Liver (tissue), 9 donors: ENCODE data around the gene ERMP1. TPM values are rescaled to one million over a fixed set of nuclear protein-coding genes. Genes with fewer than 3 reads are reported as not detected.

Experiments used
- DNase-seq: peaks from one replicate; pipeline ENCODE4 v3.0.0-alpha.2; 2017; ENCODE audit warnings: low spot score
- H3K27ac ChIP-seq, 2 donors: one replicate each; pipeline ENCODE4 v1.7.0; 2013; ENCODE audit warnings: inconsistent platforms in 2 of 2, low read length in 2 of 2, control low read depth in 1 of 2, low read depth in 1 of 2, mild to moderate bottlenecking in 1 of 2
- H3K27me3 ChIP-seq, 4 donors: one replicate each; pipeline versions ENCODE4 v1.6.1 to v1.7.0; 2013; ENCODE audit warnings: low read length in 3 of 4, inconsistent platforms in 1 of 4, mild to moderate bottlenecking in 1 of 4, moderate library complexity in 1 of 4; ENCODE audit not compliant: control insufficient read depth in 4 of 4, insufficient read depth in 4 of 4
- H3K36me3 ChIP-seq, 4 donors: one replicate each; pipeline versions ENCODE4 v1.6.1 to v1.7.0; 2013; ENCODE audit warnings: low read length in 3 of 4, mild to moderate bottlenecking in 3 of 4, low read depth in 1 of 4, moderate library complexity in 1 of 4; ENCODE audit not compliant: control insufficient read depth in 4 of 4, insufficient read depth in 3 of 4
- H3K4me1 ChIP-seq, 4 donors: one replicate each; pipeline versions ENCODE4 v1.6.1 to v1.7.0; 2013; ENCODE audit warnings: low read length in 3 of 4, mild to moderate bottlenecking in 3 of 4, moderate library complexity in 1 of 4; ENCODE audit not compliant: control insufficient read depth in 4 of 4, insufficient read depth in 4 of 4
- H3K4me3 ChIP-seq, 3 donors: one replicate each; pipeline versions ENCODE4 v1.6.1 to v1.7.0; 2013; ENCODE audit warnings: low read length in 3 of 3, control low read depth in 1 of 3, low read depth in 1 of 3, mild to moderate bottlenecking in 1 of 3
- H3K9ac ChIP-seq, 2 donors: one replicate each; pipeline ENCODE4 v1.7.0; 2013; ENCODE audit warnings: low read length in 2 of 2, mild to moderate bottlenecking in 2 of 2, moderate library complexity in 2 of 2, control low read depth in 1 of 2, low read depth in 1 of 2
- H3K9me3 ChIP-seq, 4 donors: one replicate each; pipeline versions ENCODE4 v1.6.1 to v1.7.0; 2013; ENCODE audit warnings: low read length in 3 of 4; ENCODE audit not compliant: control insufficient read depth in 4 of 4
- EGR1 ChIP-seq, 2 donors: IDR thresholded peaks; 2 replicates each; pipeline ENCODE4 v1.6.1; 2016 to 2018; ENCODE audit warnings: antibody characterized with exemption in 2 of 2, low read depth in 2 of 2
- FOXA1 ChIP-seq: IDR thresholded peaks from 2 replicates; pipeline ENCODE4 v1.6.1; 2016; ENCODE audit warnings: antibody characterized with exemption
- FOXA2 ChIP-seq: IDR thresholded peaks from 2 replicates; pipeline ENCODE4 v1.6.1; 2016; ENCODE audit warnings: antibody characterized with exemption
- GABPA ChIP-seq, 2 donors: IDR thresholded peaks in 1 of 2; conservative IDR thresholded peaks in 1 of 2; 2 replicates each; pipeline ENCODE4 v1.6.1; 2016; ENCODE audit warnings: antibody characterized with exemption in 2 of 2, mild to moderate bottlenecking in 1 of 2, moderate library complexity in 1 of 2
- HNF4A ChIP-seq, 2 donors: conservative IDR thresholded peaks; 2 replicates each; pipeline ENCODE4 v1.6.1; 2016; ENCODE audit warnings: antibody characterized with exemption in 2 of 2, mild to moderate bottlenecking in 2 of 2
- HNF4G ChIP-seq: IDR thresholded peaks from 2 replicates; pipeline ENCODE4 v1.6.1; 2016; ENCODE audit warnings: antibody characterized with exemption
- JUND ChIP-seq, 2 donors: IDR thresholded peaks; 2 replicates each; pipeline ENCODE4 v1.6.1; 2016; ENCODE audit warnings: antibody characterized with exemption in 2 of 2
- NR2F2 ChIP-seq: IDR thresholded peaks from 2 replicates; pipeline ENCODE4 v1.6.1; 2016; ENCODE audit warnings: antibody characterized with exemption
- RAD21 ChIP-seq, 2 donors: IDR thresholded peaks; 2 replicates each; pipeline ENCODE4 v1.6.1; 2016; ENCODE audit warnings: antibody characterized with exemption in 2 of 2, mild to moderate bottlenecking in 2 of 2
- RXRA ChIP-seq, 2 donors: IDR thresholded peaks; 2 replicates each; pipeline ENCODE4 v1.6.1; 2017 to 2018; ENCODE audit warnings: antibody characterized with exemption in 2 of 2, mild to moderate bottlenecking in 1 of 2
- SP1 ChIP-seq: IDR thresholded peaks from 2 replicates; pipeline ENCODE4 v1.6.1; 2018; ENCODE audit warnings: antibody characterized with exemption, mild to moderate bottlenecking
- TAF1 ChIP-seq: conservative IDR thresholded peaks from 2 replicates; pipeline ENCODE4 v1.6.1; 2016; ENCODE audit warnings: antibody characterized with exemption, mild to moderate bottlenecking
- YY1 ChIP-seq: IDR thresholded peaks from 2 replicates; pipeline ENCODE4 v1.6.1; 2016; ENCODE audit warnings: antibody characterized with exemption, mild to moderate bottlenecking
- WGBS: extraction: QIAGEN DNeasy Blood & Tissue Kit; methylation state at CpG from one replicate; pipeline ENCODE4 v1.1.7; 2013; 5-methylcytosine and 5-hydroxymethylcytosine counted together
- polyA plus RNA-seq, 2 donors: library from polyadenylated mRNA; stranded (reverse) in 1 of 2; unstranded in 1 of 2; fragments of 200-250 nt in 1 of 2; fragments of >200 nt in 1 of 2; fragmentation: Nextera tagmentation in 1 of 2; extraction: Ambion mirVana in 1 of 2; gene quantifications; one replicate each; pipeline versions ENCODE4 v1.2.1 to v1.2.3, GENCODE V29; 2013 to 2015
- total RNA-seq, 2 donors: library from RNA; depleted of rRNA; stranded (reverse); fragments of >200 nt; gene quantifications; one replicate each; pipeline ENCODE4 v1.2.3, GENCODE V29; 2014
- TF ChIP-seq, protein P1 (sequence below): IDR thresholded peaks from 2 replicates; pipeline ENCODE4 v1.6.1; 2016; ENCODE audit warnings: antibody characterized with exemption
- TF ChIP-seq, protein P2 (sequence below): IDR thresholded peaks from 2 replicates; pipeline ENCODE4 v1.6.1; 2016; ENCODE audit warnings: antibody characterized with exemption
- TF ChIP-seq, protein P3 (sequence below): fragments of 150-350 bp; IDR thresholded peaks from 2 replicates; pipeline ENCODE4 v1.5.1; 2017; ENCODE audit warnings: improper control_type of control experiment, low read depth, low read length; ENCODE audit not compliant: missing input control
- TF ChIP-seq, protein P4 (sequence below): IDR thresholded peaks from 2 replicates; pipeline ENCODE4 v1.6.1; 2016; ENCODE audit warnings: antibody characterized with exemption, mild to moderate bottlenecking
- TF ChIP-seq, protein P5 (sequence below): IDR thresholded peaks from 2 replicates; pipeline ENCODE4 v1.6.1; 2016; ENCODE audit warnings: antibody characterized with exemption
- donor health status: healthy.
- donor health status: healthy.
- donor health status: healthy.
- donor health status: healthy.
- donor health status: healthy.

ERMP1 gene
- total and polyA plus RNA-seq, 4 donors = 2.7 to 19.5 (median 9.6) TPM

DNA sequence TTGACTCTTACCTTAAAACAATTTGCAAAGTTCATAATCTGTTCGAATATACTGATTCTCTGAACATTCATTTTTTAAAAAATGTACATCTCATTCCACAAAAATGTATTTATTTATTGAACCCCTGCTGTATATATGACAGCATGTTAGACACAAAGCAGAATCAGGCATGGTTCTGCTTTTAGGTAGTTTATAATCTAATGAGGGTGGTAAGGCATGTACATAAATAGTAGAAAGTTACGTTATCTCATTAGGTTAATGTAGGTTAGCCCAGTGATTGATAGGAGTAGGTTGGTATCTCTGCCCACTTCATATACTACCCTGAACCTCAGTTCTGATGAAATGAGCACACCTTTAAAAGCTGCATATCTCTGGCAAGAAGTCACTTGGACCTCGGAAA lies 89.8 kb downstream of the ERMP1 start:
- H3K27ac ChIP-seq = no peak overlapping the region
- no peak overlapping the region for H3K4me3 ChIP-seq
- no peak overlapping the region for H3K9ac ChIP-seq
- DNase-seq = no peak
- no peaks in the 10 kb centered on the region for H3K9me3 ChIP-seq
- no peak for TF ChIP-seq TAF1
- TF ChIP-seq, protein P1, sequence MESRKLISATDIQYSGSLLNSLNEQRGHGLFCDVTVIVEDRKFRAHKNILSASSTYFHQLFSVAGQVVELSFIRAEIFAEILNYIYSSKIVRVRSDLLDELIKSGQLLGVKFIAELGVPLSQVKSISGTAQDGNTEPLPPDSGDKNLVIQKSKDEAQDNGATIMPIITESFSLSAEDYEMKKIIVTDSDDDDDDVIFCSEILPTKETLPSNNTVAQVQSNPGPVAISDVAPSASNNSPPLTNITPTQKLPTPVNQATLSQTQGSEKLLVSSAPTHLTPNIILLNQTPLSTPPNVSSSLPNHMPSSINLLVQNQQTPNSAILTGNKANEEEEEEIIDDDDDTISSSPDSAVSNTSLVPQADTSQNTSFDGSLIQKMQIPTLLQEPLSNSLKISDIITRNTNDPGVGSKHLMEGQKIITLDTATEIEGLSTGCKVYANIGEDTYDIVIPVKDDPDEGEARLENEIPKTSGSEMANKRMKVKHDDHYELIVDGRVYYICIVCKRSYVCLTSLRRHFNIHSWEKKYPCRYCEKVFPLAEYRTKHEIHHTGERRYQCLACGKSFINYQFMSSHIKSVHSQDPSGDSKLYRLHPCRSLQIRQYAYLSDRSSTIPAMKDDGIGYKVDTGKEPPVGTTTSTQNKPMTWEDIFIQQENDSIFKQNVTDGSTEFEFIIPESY = no peak
- TF ChIP-seq HNF4G = no peak
- TF ChIP-seq, protein P2, sequence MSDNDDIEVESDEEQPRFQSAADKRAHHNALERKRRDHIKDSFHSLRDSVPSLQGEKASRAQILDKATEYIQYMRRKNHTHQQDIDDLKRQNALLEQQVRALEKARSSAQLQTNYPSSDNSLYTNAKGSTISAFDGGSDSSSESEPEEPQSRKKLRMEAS = no peak
- no peak for TF ChIP-seq FOXA1
- TF ChIP-seq SP1 = no peak
- TF ChIP-seq, protein P3, sequence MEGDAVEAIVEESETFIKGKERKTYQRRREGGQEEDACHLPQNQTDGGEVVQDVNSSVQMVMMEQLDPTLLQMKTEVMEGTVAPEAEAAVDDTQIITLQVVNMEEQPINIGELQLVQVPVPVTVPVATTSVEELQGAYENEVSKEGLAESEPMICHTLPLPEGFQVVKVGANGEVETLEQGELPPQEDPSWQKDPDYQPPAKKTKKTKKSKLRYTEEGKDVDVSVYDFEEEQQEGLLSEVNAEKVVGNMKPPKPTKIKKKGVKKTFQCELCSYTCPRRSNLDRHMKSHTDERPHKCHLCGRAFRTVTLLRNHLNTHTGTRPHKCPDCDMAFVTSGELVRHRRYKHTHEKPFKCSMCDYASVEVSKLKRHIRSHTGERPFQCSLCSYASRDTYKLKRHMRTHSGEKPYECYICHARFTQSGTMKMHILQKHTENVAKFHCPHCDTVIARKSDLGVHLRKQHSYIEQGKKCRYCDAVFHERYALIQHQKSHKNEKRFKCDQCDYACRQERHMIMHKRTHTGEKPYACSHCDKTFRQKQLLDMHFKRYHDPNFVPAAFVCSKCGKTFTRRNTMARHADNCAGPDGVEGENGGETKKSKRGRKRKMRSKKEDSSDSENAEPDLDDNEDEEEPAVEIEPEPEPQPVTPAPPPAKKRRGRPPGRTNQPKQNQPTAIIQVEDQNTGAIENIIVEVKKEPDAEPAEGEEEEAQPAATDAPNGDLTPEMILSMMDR = no peak
- TF ChIP-seq YY1 = no peak
- TF ChIP-seq, protein P4, sequence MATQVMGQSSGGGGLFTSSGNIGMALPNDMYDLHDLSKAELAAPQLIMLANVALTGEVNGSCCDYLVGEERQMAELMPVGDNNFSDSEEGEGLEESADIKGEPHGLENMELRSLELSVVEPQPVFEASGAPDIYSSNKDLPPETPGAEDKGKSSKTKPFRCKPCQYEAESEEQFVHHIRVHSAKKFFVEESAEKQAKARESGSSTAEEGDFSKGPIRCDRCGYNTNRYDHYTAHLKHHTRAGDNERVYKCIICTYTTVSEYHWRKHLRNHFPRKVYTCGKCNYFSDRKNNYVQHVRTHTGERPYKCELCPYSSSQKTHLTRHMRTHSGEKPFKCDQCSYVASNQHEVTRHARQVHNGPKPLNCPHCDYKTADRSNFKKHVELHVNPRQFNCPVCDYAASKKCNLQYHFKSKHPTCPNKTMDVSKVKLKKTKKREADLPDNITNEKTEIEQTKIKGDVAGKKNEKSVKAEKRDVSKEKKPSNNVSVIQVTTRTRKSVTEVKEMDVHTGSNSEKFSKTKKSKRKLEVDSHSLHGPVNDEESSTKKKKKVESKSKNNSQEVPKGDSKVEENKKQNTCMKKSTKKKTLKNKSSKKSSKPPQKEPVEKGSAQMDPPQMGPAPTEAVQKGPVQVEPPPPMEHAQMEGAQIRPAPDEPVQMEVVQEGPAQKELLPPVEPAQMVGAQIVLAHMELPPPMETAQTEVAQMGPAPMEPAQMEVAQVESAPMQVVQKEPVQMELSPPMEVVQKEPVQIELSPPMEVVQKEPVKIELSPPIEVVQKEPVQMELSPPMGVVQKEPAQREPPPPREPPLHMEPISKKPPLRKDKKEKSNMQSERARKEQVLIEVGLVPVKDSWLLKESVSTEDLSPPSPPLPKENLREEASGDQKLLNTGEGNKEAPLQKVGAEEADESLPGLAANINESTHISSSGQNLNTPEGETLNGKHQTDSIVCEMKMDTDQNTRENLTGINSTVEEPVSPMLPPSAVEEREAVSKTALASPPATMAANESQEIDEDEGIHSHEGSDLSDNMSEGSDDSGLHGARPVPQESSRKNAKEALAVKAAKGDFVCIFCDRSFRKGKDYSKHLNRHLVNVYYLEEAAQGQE = no peak
- no peak for TF ChIP-seq FOXA2
- TF ChIP-seq RXRA (IDR thresholded peaks at IDR 0.05) = no peak
- TF ChIP-seq, protein P5, sequence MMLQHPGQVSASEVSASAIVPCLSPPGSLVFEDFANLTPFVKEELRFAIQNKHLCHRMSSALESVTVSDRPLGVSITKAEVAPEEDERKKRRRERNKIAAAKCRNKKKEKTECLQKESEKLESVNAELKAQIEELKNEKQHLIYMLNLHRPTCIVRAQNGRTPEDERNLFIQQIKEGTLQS = no peak
- TF ChIP-seq GABPA (IDR thresholded peaks at IDR 0.05 in 1 of 2, conservative IDR thresholded peaks at IDR 0.05 in 1 of 2) = no peak
- TF ChIP-seq NR2F2 = no peak
- no peak for TF ChIP-seq EGR1 (IDR thresholded peaks at IDR 0.05; ENCODE audit: low read depth in 2 of 2)
- no peak for TF ChIP-seq JUND (IDR thresholded peaks at IDR 0.05)
- TF ChIP-seq HNF4A (conservative IDR thresholded peaks at IDR 0.05) = no peak
- TF ChIP-seq RAD21 (IDR thresholded peaks at IDR 0.05) = no peak
- 97% methylated on average over 3 of the region's 3 CpGs for WGBS
- no peaks in the 10 kb centered on the region for H3K4me1 ChIP-seq
- H3K27me3 ChIP-seq = no peaks in the 10 kb centered on the region
- peaks cover 2 to 33% (median 12%) of the 10 kb centered on the region in 4 donors for H3K36me3 ChIP-seq
